ENCODE data around the gene SRXN1.

SRXN1 gene

GRCh38 chr20:622161-622560 lies 30.8 kb downstream of the SRXN1 start:
- no peaks in the 10 kb centered on the region for H3K4me1 Mint-ChIP-seq (ENCODE audit: low read depth)
- H3K27me3 Mint-ChIP-seq (ENCODE audit: low read depth) = peaks cover 23% of the 10 kb centered on the region

DNA sequence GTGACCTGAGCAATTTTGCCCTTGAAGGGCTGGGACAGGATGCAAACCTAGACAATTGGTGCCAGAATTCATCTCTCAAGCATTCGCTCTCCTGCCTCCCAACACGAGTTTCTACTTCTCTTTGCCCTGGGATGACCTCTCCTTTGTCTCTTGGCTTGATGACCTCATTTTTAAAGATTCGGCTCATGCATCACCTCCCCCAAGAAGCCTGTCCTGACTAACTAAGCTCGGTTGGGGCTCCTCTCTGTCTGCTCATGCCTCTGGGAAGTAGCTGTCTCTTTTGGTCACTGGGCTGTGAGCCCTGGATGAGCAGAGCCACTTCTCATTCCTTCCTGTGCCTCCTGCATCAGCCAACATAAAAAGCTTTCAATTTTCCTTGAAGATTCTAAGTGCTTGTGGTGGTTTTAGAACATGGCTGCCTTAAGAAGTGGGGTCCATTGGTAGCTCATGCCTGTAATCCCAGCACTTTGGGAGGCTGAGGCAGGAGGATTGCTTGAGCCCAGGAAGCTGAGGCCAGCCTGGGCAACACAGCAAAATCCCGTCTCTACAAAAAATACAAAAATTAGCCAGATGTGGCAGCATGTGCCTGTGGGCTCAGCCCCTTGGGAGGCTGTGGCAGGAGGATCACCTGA lies 31.8 kb downstream of the SRXN1 start:
- Mint-ChIP-seq H3K9me3 (peaks cover 5% of the 10 kb centered on the region), H3K4me3 (no peak overlapping the region), H3K27ac (no peak overlapping the region), H3K27me3 (ENCODE audit: low read depth) (peaks cover 23% of the 10 kb centered on the region), H3K4me1 (ENCODE audit: low read depth) (no peaks in the 10 kb centered on the region), H3K36me3 (ENCODE audit: low read depth) (no peaks in the 10 kb centered on the region)
- no peak for DNase-seq (ENCODE audit: low spot score)

More at GRCh38 chr20:622161-622560, 30.8 kb downstream of the SRXN1 start:
- peaks cover 5% of the 10 kb centered on the region for H3K9me3 Mint-ChIP-seq
- H3K27ac Mint-ChIP-seq = no peak overlapping the region
- no peak for DNase-seq (ENCODE audit: low spot score)
- no peaks in the 10 kb centered on the region for H3K36me3 Mint-ChIP-seq (ENCODE audit: low read depth)
- H3K4me3 Mint-ChIP-seq = no peak overlapping the region

DNA sequence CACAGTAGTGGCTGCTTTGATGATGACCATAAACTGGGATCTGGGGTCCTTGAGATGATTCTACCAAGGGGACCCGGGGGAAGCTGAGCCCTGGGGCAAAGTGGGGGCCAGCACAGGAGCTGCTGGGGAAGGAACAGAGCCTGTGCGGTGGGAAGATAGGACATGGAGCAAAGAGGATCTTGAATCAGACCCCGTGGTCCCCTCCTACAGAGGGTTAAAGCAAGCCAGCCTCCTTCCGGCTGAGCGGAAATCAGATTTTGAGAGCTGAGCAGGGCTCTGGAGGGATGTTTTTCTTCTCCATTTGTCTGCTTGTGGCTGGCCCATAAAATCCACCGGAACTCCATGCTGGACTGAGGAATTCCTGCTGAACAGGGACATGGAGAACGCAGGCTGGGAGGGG lies 32.8 kb downstream of the SRXN1 start:
- Mint-ChIP-seq H3K9me3 (peaks cover 5% of the 10 kb centered on the region), H3K36me3 (ENCODE audit: low read depth) (no peaks in the 10 kb centered on the region), H3K27ac (no peak overlapping the region), H3K4me1 (ENCODE audit: low read depth) (no peaks in the 10 kb centered on the region), H3K4me3 (no peak overlapping the region), H3K27me3 (ENCODE audit: low read depth) (peaks cover 19% of the 10 kb centered on the region)
- DNase-seq (ENCODE audit: low spot score) = no peak

- H3K4me1 Mint-ChIP-seq (ENCODE audit: low read depth) = no peaks in the 10 kb centered on the region
- H3K27me3 Mint-ChIP-seq (ENCODE audit: low read depth) = peaks cover 22% of the 10 kb centered on the region
- no peaks in the 10 kb centered on the region for H3K36me3 Mint-ChIP-seq (ENCODE audit: low read depth)
- peaks cover 5% of the 10 kb centered on the region for H3K9me3 Mint-ChIP-seq
- DNase-seq (ENCODE audit: low spot score) = no peak
- no peak overlapping the region for H3K4me3 Mint-ChIP-seq
- H3K27ac Mint-ChIP-seq = no peak overlapping the region
Measured at GRCh38 chr20:618980-619379, 34.0 kb downstream of the SRXN1 start.

GRCh38 chr20:617934-618690 lies 34.9 kb downstream of the SRXN1 start:
- no peak overlapping the region for H3K4me3 Mint-ChIP-seq
- H3K9me3 Mint-ChIP-seq = peaks cover 5% of the 10 kb centered on the region
- no peaks in the 10 kb centered on the region for H3K36me3 Mint-ChIP-seq (ENCODE audit: low read depth)
- no peaks in the 10 kb centered on the region for H3K4me1 Mint-ChIP-seq (ENCODE audit: low read depth)
- no peak for DNase-seq (ENCODE audit: low spot score)
- H3K27ac Mint-ChIP-seq = no peak overlapping the region
- peaks cover 28% of the 10 kb centered on the region for H3K27me3 Mint-ChIP-seq (ENCODE audit: low read depth)

DNA sequence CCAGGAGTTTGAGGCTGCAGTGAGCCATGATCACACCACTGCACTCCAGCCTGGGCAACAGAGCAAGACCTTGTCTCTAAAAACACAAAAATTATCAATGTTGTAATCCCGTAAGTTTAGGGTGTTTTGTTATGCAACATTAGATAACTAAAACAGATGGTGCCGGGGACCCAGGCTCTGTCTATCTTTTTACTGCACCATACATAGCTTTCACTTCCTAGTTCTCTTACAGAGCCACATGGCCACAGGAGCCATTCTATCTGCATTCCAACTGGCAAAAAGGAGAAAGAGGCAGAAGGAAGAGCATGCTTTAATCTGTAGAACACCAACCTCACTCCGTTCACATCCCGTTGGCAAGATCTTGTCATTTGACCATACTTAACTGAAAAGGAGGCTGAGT lies 37.5 kb downstream of the SRXN1 start:
- Mint-ChIP-seq H3K4me3 (no peak overlapping the region), H3K27me3 (ENCODE audit: low read depth) (peaks cover 42% of the 10 kb centered on the region), H3K9me3 (peaks cover 5% of the 10 kb centered on the region), H3K36me3 (ENCODE audit: low read depth) (no peaks in the 10 kb centered on the region), H3K4me1 (ENCODE audit: low read depth) (no peaks in the 10 kb centered on the region), H3K27ac (no peak overlapping the region)
- no peak for DNase-seq (ENCODE audit: low spot score)

- DNase-seq (ENCODE audit: low spot score) = no peak
- H3K27me3 Mint-ChIP-seq (ENCODE audit: low read depth) = peaks cover 56% of the 10 kb centered on the region
- H3K9me3 Mint-ChIP-seq = no peaks in the 10 kb centered on the region
- no peak overlapping the region for H3K4me3 Mint-ChIP-seq
- no peak overlapping the region for H3K27ac Mint-ChIP-seq
- peaks cover 3% of the 10 kb centered on the region for H3K4me1 Mint-ChIP-seq (ENCODE audit: low read depth)
- no peaks in the 10 kb centered on the region for H3K36me3 Mint-ChIP-seq (ENCODE audit: low read depth)
Measured at GRCh38 chr20:611843-612185, 41.2 kb downstream of the SRXN1 start.

GRCh38 chr20:611047-611842 lies 41.8 kb downstream of the SRXN1 start:
- H3K9me3 Mint-ChIP-seq = no peaks in the 10 kb centered on the region
- no peak for DNase-seq (ENCODE audit: low spot score)
- peaks cover 3% of the 10 kb centered on the region for H3K4me1 Mint-ChIP-seq (ENCODE audit: low read depth)
- no peaks in the 10 kb centered on the region for H3K36me3 Mint-ChIP-seq (ENCODE audit: low read depth)
- H3K27me3 Mint-ChIP-seq (ENCODE audit: low read depth) = peaks cover 56% of the 10 kb centered on the region
- H3K27ac Mint-ChIP-seq = no peak overlapping the region
- H3K4me3 Mint-ChIP-seq = no peak overlapping the region

GRCh38 chr20:610130-611046 lies 42.6 kb downstream of the SRXN1 start, which contains the start of gene TCF15:
Gene TCF15, minus strand, starts transcription at chr20:610309. Its CDS starts 72 bp downstream, at chr20:610237.
- Mint-ChIP-seq H3K4me1 (ENCODE audit: low read depth) (peaks cover 3% of the 10 kb centered on the region), H3K9me3 (no peaks in the 10 kb centered on the region), H3K27ac (no peak within 1 kb of the TSS), H3K4me3 (no peak within 1 kb of the TSS), H3K27me3 (ENCODE audit: low read depth) (peaks cover 58% of the 10 kb centered on the region), H3K36me3 (ENCODE audit: low read depth) (no peaks in the 10 kb centered on the region)
- DNase-seq (ENCODE audit: low spot score) = peak; percentile 9

DNA sequence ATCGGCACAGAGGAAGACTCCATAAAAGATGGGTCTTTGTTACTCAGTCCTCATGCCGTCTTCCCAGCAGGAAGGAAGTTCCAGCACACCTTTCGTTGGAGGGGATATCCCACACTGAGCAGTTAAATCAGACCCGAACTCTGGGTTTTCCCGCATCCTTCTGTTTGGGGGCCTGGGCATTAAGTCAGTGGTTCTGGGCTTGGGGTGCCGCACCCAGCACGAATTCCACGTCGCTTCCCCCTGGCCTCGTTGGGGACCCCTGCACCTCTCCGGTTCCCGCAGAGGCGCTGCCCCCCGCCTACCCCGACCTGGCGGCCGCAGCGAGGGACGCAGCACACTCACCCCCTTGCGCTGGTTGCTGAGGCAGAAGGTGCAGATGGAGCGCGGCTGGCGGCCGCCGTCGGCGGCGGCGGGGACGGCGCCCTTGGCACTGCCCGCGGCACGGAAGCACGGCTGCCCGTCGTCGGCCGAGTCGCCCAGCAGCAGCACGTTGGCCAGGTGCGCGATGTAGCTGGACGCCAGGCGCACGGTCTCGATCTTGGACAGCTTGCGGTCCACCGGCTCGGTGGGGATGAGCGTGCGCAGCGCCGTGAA lies 43.5 kb downstream of the SRXN1 start:
- Mint-ChIP-seq H3K9me3 (no peaks in the 10 kb centered on the region), H3K36me3 (ENCODE audit: low read depth) (no peaks in the 10 kb centered on the region), H3K27me3 (ENCODE audit: low read depth) (peaks cover 54% of the 10 kb centered on the region), H3K4me1 (ENCODE audit: low read depth) (peaks cover 3% of the 10 kb centered on the region), H3K4me3 (no peak overlapping the region), H3K27ac (no peak overlapping the region)
- no peak for DNase-seq (ENCODE audit: low spot score)

GRCh38 chr20:608970-609369 lies 44.0 kb downstream of the SRXN1 start:
- Mint-ChIP-seq H3K27me3 (ENCODE audit: low read depth) (peaks cover 54% of the 10 kb centered on the region), H3K4me3 (no peak overlapping the region), H3K4me1 (ENCODE audit: low read depth) (peaks cover 3% of the 10 kb centered on the region), H3K36me3 (ENCODE audit: low read depth) (no peaks in the 10 kb centered on the region), H3K9me3 (no peaks in the 10 kb centered on the region), H3K27ac (no peak overlapping the region)
- DNase-seq (ENCODE audit: low spot score) = no peak

GRCh38 chr20:607476-607875 lies 45.5 kb downstream of the SRXN1 start:
- Mint-ChIP-seq H3K27ac (no peak overlapping the region), H3K9me3 (no peaks in the 10 kb centered on the region), H3K36me3 (ENCODE audit: low read depth) (no peaks in the 10 kb centered on the region), H3K27me3 (ENCODE audit: low read depth) (peaks cover 42% of the 10 kb centered on the region), H3K4me1 (ENCODE audit: low read depth) (peaks cover 3% of the 10 kb centered on the region), H3K4me3 (no peak overlapping the region)
- DNase-seq (ENCODE audit: low spot score) = no peak

DNA sequence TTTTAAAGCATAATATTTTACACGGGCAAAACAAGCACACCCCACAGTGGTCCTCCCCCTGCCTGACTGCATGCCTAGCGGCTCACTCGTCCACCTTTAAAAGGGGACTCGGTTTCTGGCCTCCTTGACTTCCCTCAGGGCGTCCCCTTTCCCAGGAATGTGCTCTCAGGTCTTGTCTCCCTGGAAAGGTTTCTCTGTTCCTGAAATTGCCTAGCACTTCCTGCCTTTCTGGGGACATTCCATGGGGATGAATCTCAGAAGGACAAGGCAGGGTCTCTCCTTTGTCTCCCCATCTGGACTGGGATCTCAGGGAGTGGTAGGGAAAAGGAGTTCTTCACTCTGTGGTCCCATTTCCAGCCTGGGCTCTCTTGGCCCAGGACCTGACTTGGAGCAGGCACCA lies 47.8 kb downstream of the SRXN1 start:
- H3K4me3 Mint-ChIP-seq = no peak overlapping the region
- no peak for DNase-seq (ENCODE audit: low spot score)
- peaks cover 23% of the 10 kb centered on the region for H3K27me3 Mint-ChIP-seq (ENCODE audit: low read depth)
- H3K27ac Mint-ChIP-seq = no peak overlapping the region
- H3K9me3 Mint-ChIP-seq = no peaks in the 10 kb centered on the region
- no peaks in the 10 kb centered on the region for H3K36me3 Mint-ChIP-seq (ENCODE audit: low read depth)
- H3K4me1 Mint-ChIP-seq (ENCODE audit: low read depth) = peaks cover 3% of the 10 kb centered on the region

Data from T-helper 2 cell treated with Interferon-gamma antibody and Interleukin-4, amounts not matched to agents 5 μg/mL and 100 μg/mL, for 36 hours (primary cell).